SH-SY5Y (cell line): Measurements from ENCODE around the gene CCDC171.

Experiments used
- GATA2 ChIP-seq: IDR thresholded peaks from 2 replicates; pipeline ENCODE4 v1.6.1; 2011; ENCODE audit warnings: mild to moderate bottlenecking, low read depth, low read length
- GATA3 ChIP-seq: IDR thresholded peaks from 2 replicates; pipeline ENCODE4 v1.6.1; 2011; ENCODE audit warnings: low read depth, mild to moderate bottlenecking, low read length, moderate library complexity

GRCh38 chr9:15846611-15847010 is 293.8 kb downstream of the CCDC171 start:
- TF ChIP-seq GATA3 (no peak), GATA2 (no peak)
